IMR-90 (cell line): ENCODE results near the gene PRTFDC1. TPM values are rescaled to one million over a fixed set of nuclear protein-coding genes. Genes with fewer than 3 reads are reported as not detected.

Experiments used
- ATAC-seq: fragments of 200-7000 bp; cut with Tn5 transposase; 2 replicates; pipeline ENCODE4 v1.9.1; 2020; ENCODE audit warnings: low read depth, mild to moderate bottlenecking, moderate library complexity
- BruUV-seq: library from RNA; stranded (reverse); fragments of 400-500 nt; replicated peaks from 2 replicates; lab custom pipeline; 2021; lab: Mats Ljungman, UMichigan
- CTCF ChIA-PET: fragments of 300-600 bp; formaldehyde crosslinking; extraction: SDS; loops from one replicate; lab custom pipeline; 2021; ENCODE audit warnings: antibody characterized with exemption; lab: Yijun Ruan, JAX
- POLR2A ChIA-PET: fragments of 300-600 bp; sonication (Branson Sonifier 250); formaldehyde crosslinking; loops from one replicate; lab custom pipeline; 2022; ENCODE audit warnings: antibody characterized with exemption; ENCODE audit not compliant: unreplicated experiment; lab: Charles Lee
- DNase-seq: peaks from one replicate; pipeline ENCODE4 v3.0.0; 2013
- H2AFZ ChIP-seq: replicated peaks from 2 replicates; pipeline ENCODE3; 2013; ENCODE audit warnings: low read length, mild to moderate bottlenecking; ENCODE audit not compliant: poor library complexity
- H2AK5ac ChIP-seq: 2 replicates; pipeline ENCODE4 v1.6.1; 2013; ENCODE audit warnings: low read depth, low read length, inconsistent platforms
- H2AK9ac ChIP-seq: replicated peaks from 2 replicates; pipeline ENCODE3; 2013; ENCODE audit warnings: mild to moderate bottlenecking, low read depth, low read length, moderate library complexity; ENCODE audit not compliant: poor library complexity
- H2BK120ac ChIP-seq: 2 replicates; pipeline ENCODE4 v1.6.1; 2013; ENCODE audit warnings: low read depth, low read length, inconsistent platforms
- H2BK15ac ChIP-seq: 3 replicates; pipeline ENCODE4 v1.6.1; 2013; ENCODE audit warnings: low read depth, low read length, inconsistent platforms
- H2BK20ac ChIP-seq: 2 replicates; pipeline ENCODE4 v1.6.1; 2013; ENCODE audit warnings: low read depth, mild to moderate bottlenecking, inconsistent platforms, low read length, moderate library complexity
- H2BK5ac ChIP-seq: 2 replicates; pipeline ENCODE4 v1.6.1; 2013; ENCODE audit warnings: mild to moderate bottlenecking, low read depth, low read length, inconsistent platforms; ENCODE audit not compliant: poor library complexity, severe bottlenecking
- H3K14ac ChIP-seq: replicated peaks from 2 replicates; pipeline ENCODE4 v1.6.1; 2013; ENCODE audit warnings: low read depth, low read length, inconsistent platforms
- H3K18ac ChIP-seq: 2 replicates; pipeline ENCODE4 v1.6.1; 2013; ENCODE audit warnings: low read depth, low read length, control low read depth
- H3K23ac ChIP-seq: 2 replicates; pipeline ENCODE4 v1.6.1; 2013; ENCODE audit warnings: low read depth, low read length, inconsistent platforms
- H3K27ac ChIP-seq: 2 replicates; pipeline ENCODE4 v1.5.1; 2013; ENCODE audit warnings: mild to moderate bottlenecking, control low read depth, low read length; ENCODE audit not compliant: insufficient read depth
- H3K27me3 ChIP-seq: 2 replicates; pipeline ENCODE4 v1.6.1; 2013; ENCODE audit warnings: low read length; ENCODE audit not compliant: control insufficient read depth, insufficient read depth
- H3K36me3 ChIP-seq: 2 replicates; pipeline ENCODE4 v1.6.1; 2013; ENCODE audit warnings: low read length, mixed read lengths; ENCODE audit not compliant: control insufficient read depth, insufficient read depth
- H3K4ac ChIP-seq: 2 replicates; pipeline ENCODE4 v1.6.1; 2013; ENCODE audit warnings: low read depth, low read length, inconsistent platforms
- H3K4me1 ChIP-seq: 2 replicates; pipeline ENCODE4 v1.6.1; 2013; ENCODE audit warnings: low read length, mixed read lengths; ENCODE audit not compliant: control insufficient read depth, insufficient read depth
- H3K4me2 ChIP-seq: 2 replicates; pipeline ENCODE4 v1.6.1; 2013; ENCODE audit warnings: low read depth, mild to moderate bottlenecking, control low read depth, low read length, moderate library complexity
- H3K4me3 ChIP-seq: 2 replicates; pipeline ENCODE4 v1.5.1; 2013; ENCODE audit warnings: low read depth, mild to moderate bottlenecking, control low read depth, low read length, moderate library complexity; ENCODE audit not compliant: insufficient read depth
- H3K56ac ChIP-seq: 2 replicates; pipeline ENCODE4 v1.6.1; 2013; ENCODE audit warnings: low read length, inconsistent platforms; ENCODE audit not compliant: insufficient read depth; ENCODE audit errors: extremely low read depth
- H3K79me1 ChIP-seq, 2 experiments: 2 replicates each; pipeline ENCODE4 v1.6.1; 2013; ENCODE audit warnings: low read length in 2 of 2, inconsistent platforms in 1 of 2, low read depth in 1 of 2
- H3K9ac ChIP-seq: 2 replicates; pipeline ENCODE4 v1.6.1; 2013; ENCODE audit warnings: low read depth, low read length, control low read depth
- H3K9me1 ChIP-seq: 2 replicates; pipeline ENCODE4 v1.6.1; 2013; ENCODE audit warnings: low read length, inconsistent platforms; ENCODE audit not compliant: insufficient read depth
- H3K9me3 ChIP-seq: 2 replicates; pipeline ENCODE4 v1.6.1; 2013; ENCODE audit warnings: low read length; ENCODE audit not compliant: control insufficient read depth, insufficient read depth
- H4K20me1 ChIP-seq: 2 replicates; pipeline ENCODE4 v1.6.1; 2013; ENCODE audit warnings: low read length, inconsistent platforms; ENCODE audit not compliant: insufficient read depth
- H4K5ac ChIP-seq: 2 replicates; pipeline ENCODE4 v1.6.1; 2013; ENCODE audit warnings: mild to moderate bottlenecking, low read depth, low read length, control low read depth
- H4K8ac ChIP-seq, 2 experiments: 2 replicates each; pipeline ENCODE4 v1.6.1; 2013; ENCODE audit warnings: low read depth in 2 of 2, low read length in 2 of 2, control low read depth in 1 of 2, inconsistent platforms in 1 of 2
- H4K91ac ChIP-seq: 2 replicates; pipeline ENCODE4 v1.6.1; 2013; ENCODE audit warnings: low read depth, low read length, inconsistent platforms; ENCODE audit not compliant: insufficient read depth
- CEBPB ChIP-seq: IDR thresholded peaks from 2 replicates; pipeline ENCODE4 v1.6.1; 2012; ENCODE audit warnings: low read depth, low read length, improper control_type of control experiment
- FOS ChIP-seq: fragments of 150-350 bp; IDR thresholded peaks from 2 replicates; pipeline ENCODE4 v1.6.1; 2016; ENCODE audit warnings: low read depth, low read length
- MAFK ChIP-seq: IDR thresholded peaks from 2 replicates; pipeline ENCODE4 v1.6.1; 2012; ENCODE audit warnings: low read depth, low read length, improper control_type of control experiment
- MAZ ChIP-seq: IDR thresholded peaks from 2 replicates; pipeline ENCODE4 v1.6.1; 2012; ENCODE audit warnings: low read depth, mild to moderate bottlenecking, low read length, improper control_type of control experiment, moderate library complexity, borderline replicate concordance
- POLR2A ChIP-seq: IDR thresholded peaks from 2 replicates; pipeline ENCODE4 v1.6.1; 2012; ENCODE audit warnings: mild to moderate bottlenecking, low read depth, low read length
- WGBS, 2 experiments: methylation state at CpG; one replicate each; pipeline versions ENCODE4 v1.1.5 to v1.1.7; 2013; ENCODE audit warnings: missing lambda C conversion rate in 2 of 2; ENCODE audit not compliant: insufficient read length in 1 of 2; ENCODE audit errors: extremely low coverage in 2 of 2; 5-methylcytosine and 5-hydroxymethylcytosine counted together
- dilution Hi-C: fragments of 300-500 bp; cut with HindIII; formaldehyde crosslinking; loops from one replicate; pipeline ENCODE4 v1.14.3; 2018; ENCODE audit warnings: low sequenced_read_pairs; ENCODE audit not compliant: unreplicated experiment
- in situ Hi-C: fragments of 300-500 bp; cut with MboI; formaldehyde crosslinking; loops from 3 replicates; pipeline ENCODE4 v1.14.3; 2019; ENCODE audit warnings: low sequenced_read_pairs, inconsistent platforms, mixed read lengths
- intact Hi-C: fragments of 100-400 bp; cut with micrococcal nuclease; formaldehyde crosslinking; loops from 2 replicates; pipeline ENCODE4 v1.10.0; 2022
- polyA plus RNA-seq, 3 experiments: library from polyadenylated mRNA; depleted of rRNA; stranded (reverse); fragments of >200 nt; gene quantifications; 2 replicates each; pipeline ENCODE4 v1.2.3, GENCODE V29; 2012; ENCODE audit warnings: low replicate concordance in 1 of 3
- total RNA-seq: library from RNA; depleted of rRNA; stranded (reverse); fragments of >200 nt; gene quantifications from 2 replicates; pipeline ENCODE4 v1.2.3, GENCODE V29; 2012

Gene PRTFDC1
- total and polyA plus RNA-seq, 2 of the 4 experiments (the other 2 are of a cell fraction) = 12.3 to 17.9 TPM

DNA sequence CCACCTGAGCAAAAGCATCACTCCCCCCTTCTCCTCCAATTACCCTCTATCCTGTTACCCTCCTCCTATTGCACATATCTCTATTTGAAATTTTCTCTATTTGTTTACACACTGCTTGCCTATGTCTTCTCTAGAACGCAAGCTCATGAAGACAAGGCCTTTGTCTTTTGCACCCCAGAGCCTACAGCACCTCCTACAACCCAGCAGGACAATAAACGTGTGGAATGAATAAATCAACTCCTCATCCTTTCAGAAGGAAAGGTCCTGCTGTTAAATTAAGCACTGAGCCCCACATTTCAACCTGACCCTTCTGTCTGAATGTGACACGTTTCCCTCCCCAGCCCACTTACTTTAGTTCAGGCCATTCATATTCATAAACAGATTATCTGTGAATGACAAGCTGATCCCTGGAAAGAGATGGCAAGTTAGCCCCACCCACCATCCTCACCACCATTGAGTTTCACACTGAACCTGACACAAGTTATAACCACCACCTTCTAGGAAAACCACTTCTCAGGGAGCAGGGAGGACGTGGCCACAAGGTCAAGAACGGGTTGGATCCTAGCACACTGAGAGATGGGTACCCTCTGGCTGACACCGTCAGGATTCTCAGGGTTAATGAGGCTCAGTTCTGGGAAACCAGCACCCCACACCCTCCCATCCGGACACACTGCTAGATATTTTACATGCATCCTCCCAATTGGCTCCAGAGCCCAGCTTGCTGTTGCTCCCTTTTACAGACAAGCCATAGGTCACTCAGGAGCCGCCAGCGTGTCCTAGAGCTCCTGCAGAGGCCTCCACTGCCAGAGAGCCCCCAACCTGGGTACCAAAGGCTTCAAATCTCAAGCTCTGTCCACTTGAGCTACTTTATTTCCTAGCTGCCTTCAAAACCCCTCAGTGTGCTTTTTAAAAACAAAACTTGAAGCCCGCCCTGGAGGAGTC is 934 bp downstream of the PRTFDC1 start:
- peak overlapping the region; percentile 41; the same call in 1 of the 2 replicates for H3K4me3 ChIP-seq
- CTCF ChIA-PET = no interaction called here

More for the DNA sequence above, 934 bp downstream of the PRTFDC1 start:
- intact Hi-C loops = loop anchor here (2.0 to 5.0 kb wide), 2 partner anchors 59 to 227 kb away; no protein-coding TSS in a partner anchor
- H2AK5ac ChIP-seq = peak overlapping the region; percentile 67
- H3K56ac ChIP-seq = peak overlapping the region; percentile 48; the same call in 1 of the 2 replicates
- peak overlapping the region; percentile 84 for H3K9ac ChIP-seq
- 100% methylated on average over 1 of the region's 10 CpGs; no CpG with 5 or more reads in 1 of the 2 experiments for WGBS, 2 experiments
- peak overlapping the region; percentile 84 for H3K27ac ChIP-seq
- peak overlapping the region; percentile 89 for H2BK120ac ChIP-seq
- peak overlapping the region; percentile 61; the same call in 1 of the 3 replicates for H2BK15ac ChIP-seq
- BruUV-seq = no TSS peak
- DNase-seq (no peak), ATAC-seq (peak; percentile 43)
- H4K91ac ChIP-seq = peak overlapping the region; percentile 88
- no peak for TF ChIP-seq MAZ
- no peak for TF ChIP-seq CEBPB
- TF ChIP-seq FOS = no peak
- no peak for TF ChIP-seq POLR2A
- no peak for TF ChIP-seq MAFK
- H3K23ac ChIP-seq = peak overlapping the region; percentile 87
- no peaks in the 10 kb centered on the region for H3K9me3 ChIP-seq
- H2BK5ac ChIP-seq = no peak overlapping the region
- no peaks in the 10 kb centered on the region for H4K20me1 ChIP-seq
- peak overlapping the region; percentile 1; the same call in 1 of the 2 replicates for H2BK20ac ChIP-seq
- peaks cover 21% of the 10 kb centered on the region for H3K4me1 ChIP-seq
- peak overlapping the region; percentile 97 for H2AK9ac ChIP-seq
- H3K14ac ChIP-seq = peak overlapping the region; percentile 76
- in situ Hi-C loops = loop anchor here (25.0 kb wide), 1 partner anchor 239 kb away; the partner anchor contains the start of gene ARHGAP21
- peaks cover 6 to 27% of the 10 kb centered on the region in 2 experiments; a peak in 3 of 4 replicates for H3K79me1 ChIP-seq
- POLR2A ChIA-PET = interaction anchor here (0.6 kb wide), 1 partner anchor 303 kb away, joined by 3 read pairs; no protein-coding TSS in a partner anchor
- peak overlapping the region; percentile 94 for H3K4ac ChIP-seq
- peak overlapping the region; percentile 83 for H3K4me2 ChIP-seq
- no peaks in the 10 kb centered on the region for H3K27me3 ChIP-seq
- peak overlapping the region; percentile 87 for H3K18ac ChIP-seq
- dilution Hi-C loops = no loop called here
- H4K5ac ChIP-seq = peak overlapping the region; percentile 79
- peaks cover 7% of the 10 kb centered on the region; the same call in 1 of the 2 replicates for H3K9me1 ChIP-seq
- peak overlapping the region; percentile 96 for H2AFZ ChIP-seq
- H3K36me3 ChIP-seq = no peaks in the 10 kb centered on the region
- peak overlapping the region; percentile 93 to 97 for H4K8ac ChIP-seq
